ENCODE measurements around the gene PKN2. TPM values are rescaled to one million over a fixed set of nuclear protein-coding genes. Genes with fewer than 3 reads are reported as not detected.
"Not testable (repeated sequence)": the region's sequence is repeated elsewhere in the genome, so short reads cannot be mapped to it uniquely, and the experiment has no call there.

Gene PKN2
- total RNA-seq, 1 experiment from 2014 or later: 74.1 TPM

GRCh38 chr1:88851303-88852063 lies 167.4 kb downstream of the PKN2 start:
- TF ChIP-seq TCF7L2 (IDR thresholded peaks at IDR 0.05; ENCODE audit: low read depth, low read length) (no peak), SIN3A (IDR thresholded peaks at IDR 0.05; ENCODE audit: borderline replicate concordance, insufficient read depth, low read depth, low read length) (no peak), REST (IDR thresholded peaks at IDR 0.05; ENCODE audit: insufficient read depth in 1 of 2, low read depth in 2 of 2, low read length in 1 of 2) (no peak), POLR2AphosphoS5 (IDR thresholded peaks at IDR 0.05; ENCODE audit: low read depth, low read length) (no peak)
- TF ChIP-seq, protein P1, sequence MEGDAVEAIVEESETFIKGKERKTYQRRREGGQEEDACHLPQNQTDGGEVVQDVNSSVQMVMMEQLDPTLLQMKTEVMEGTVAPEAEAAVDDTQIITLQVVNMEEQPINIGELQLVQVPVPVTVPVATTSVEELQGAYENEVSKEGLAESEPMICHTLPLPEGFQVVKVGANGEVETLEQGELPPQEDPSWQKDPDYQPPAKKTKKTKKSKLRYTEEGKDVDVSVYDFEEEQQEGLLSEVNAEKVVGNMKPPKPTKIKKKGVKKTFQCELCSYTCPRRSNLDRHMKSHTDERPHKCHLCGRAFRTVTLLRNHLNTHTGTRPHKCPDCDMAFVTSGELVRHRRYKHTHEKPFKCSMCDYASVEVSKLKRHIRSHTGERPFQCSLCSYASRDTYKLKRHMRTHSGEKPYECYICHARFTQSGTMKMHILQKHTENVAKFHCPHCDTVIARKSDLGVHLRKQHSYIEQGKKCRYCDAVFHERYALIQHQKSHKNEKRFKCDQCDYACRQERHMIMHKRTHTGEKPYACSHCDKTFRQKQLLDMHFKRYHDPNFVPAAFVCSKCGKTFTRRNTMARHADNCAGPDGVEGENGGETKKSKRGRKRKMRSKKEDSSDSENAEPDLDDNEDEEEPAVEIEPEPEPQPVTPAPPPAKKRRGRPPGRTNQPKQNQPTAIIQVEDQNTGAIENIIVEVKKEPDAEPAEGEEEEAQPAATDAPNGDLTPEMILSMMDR (IDR thresholded peaks at IDR 0.05): no peak
- Histone ChIP-seq H3K27me3 (ENCODE audit: control insufficient read depth, insufficient read depth, low read length) (no peaks in the 10 kb centered on the region), H3K36me3 (ENCODE audit: control insufficient read depth, insufficient read depth, low read length) (peaks cover 8% of the 10 kb centered on the region), H3K4me1 (ENCODE audit: control insufficient read depth, insufficient read depth, low read length) (no peaks in the 10 kb centered on the region), H3K9me3 (ENCODE audit: control insufficient read depth, insufficient read depth, low read depth, low read length) (no peaks in the 10 kb centered on the region), H3K27ac (ENCODE audit: low read length) (no peak overlapping the region), H3K4me3 (ENCODE audit: low read depth in 2 of 2, low read length in 2 of 2) (no peak overlapping the region)
- intact Hi-C loops (cut with micrococcal nuclease; ENCODE audit: unreplicated experiment): no loop called here
- BruUV-seq (replicated peaks): no TSS peak
- in situ Hi-C loops (cut with HindIII; ENCODE audit: low pct_unique_long_range_greater_than_20kb, low sequenced_read_pairs): no loop called here
- ChIA-PET CTCF (no interaction called here), POLR2A (no interaction called here)
- DNase-seq (ENCODE audit: low read depth, low spot score): no peak
- ATAC-seq: peak; percentile 37; the same call in 1 of the 2 replicates

DNA sequence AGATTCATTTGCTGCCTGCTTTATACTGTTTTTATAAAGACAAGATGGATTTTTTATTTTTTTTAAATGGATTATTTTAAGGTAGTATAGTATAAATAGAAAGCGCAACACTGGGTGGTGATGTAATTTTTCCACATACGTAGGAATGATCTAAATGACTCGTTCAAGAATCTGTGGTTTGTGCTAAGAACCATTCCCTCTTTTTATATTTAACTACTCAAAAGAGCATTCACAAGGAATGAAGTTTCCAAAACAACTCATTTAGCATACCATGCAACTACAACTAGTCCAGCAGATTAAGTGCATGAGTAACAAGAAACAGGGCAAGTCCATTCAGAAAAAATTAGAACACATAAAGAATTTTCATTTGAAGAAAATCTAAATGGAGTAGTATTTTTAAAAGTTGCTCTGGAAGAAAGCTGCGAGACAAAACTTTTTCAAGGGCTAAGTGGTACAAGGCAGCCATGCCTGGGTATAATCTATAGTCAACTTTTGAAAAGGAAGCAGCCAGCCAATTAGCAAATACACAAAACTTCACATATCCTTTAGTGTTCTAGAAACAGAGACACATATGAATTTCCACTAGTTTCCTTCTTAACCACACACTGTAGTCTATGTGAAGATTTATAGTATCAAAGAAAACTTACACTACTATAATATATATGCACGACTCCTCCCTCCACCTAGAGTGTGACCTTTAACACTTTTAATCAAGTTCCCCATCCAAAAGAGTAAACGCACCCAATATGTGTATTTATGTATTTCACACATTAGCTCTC lies 183.9 kb downstream of the PKN2 start:
- in situ Hi-C loops (cut with HindIII; ENCODE audit: low pct_unique_long_range_greater_than_20kb, low sequenced_read_pairs): no loop called here
- H3K27me3 ChIP-seq (ENCODE audit: control insufficient read depth, insufficient read depth, low read length): no peaks in the 10 kb centered on the region
- POLR2A ChIA-PET: no interaction called here
- DNase-seq (ENCODE audit: low read depth, low spot score): no peak
- no peak for ATAC-seq
- no peaks in the 10 kb centered on the region for H3K9me3 ChIP-seq (ENCODE audit: control insufficient read depth, insufficient read depth, low read depth, low read length)
- intact Hi-C loops (cut with micrococcal nuclease; ENCODE audit: unreplicated experiment): no loop called here
- H3K4me3 ChIP-seq (ENCODE audit: low read depth in 2 of 2, low read length in 2 of 2): no peak overlapping the region
- no peak overlapping the region for H3K27ac ChIP-seq (ENCODE audit: low read length)
- H3K4me1 ChIP-seq (ENCODE audit: control insufficient read depth, insufficient read depth, low read length): no peaks in the 10 kb centered on the region
- no peaks in the 10 kb centered on the region for H3K36me3 ChIP-seq (ENCODE audit: control insufficient read depth, insufficient read depth, low read length)
- TF ChIP-seq, protein P1 (IDR thresholded peaks at IDR 0.05): no peak
- TF ChIP-seq POLR2AphosphoS5 (IDR thresholded peaks at IDR 0.05; ENCODE audit: low read depth, low read length): no peak
- CTCF ChIA-PET: no interaction called here
- no TSS peak for BruUV-seq (replicated peaks)

- H3K27ac ChIP-seq (ENCODE audit: low read length); BruUV-seq (replicated peaks); in situ Hi-C loops (cut with HindIII; ENCODE audit: low pct_unique_long_range_greater_than_20kb, low sequenced_read_pairs); H3K9me3 ChIP-seq (ENCODE audit: control insufficient read depth, insufficient read depth, low read depth, low read length); H3K36me3 ChIP-seq (ENCODE audit: control insufficient read depth, insufficient read depth, low read length); H3K4me1 ChIP-seq (ENCODE audit: control insufficient read depth, insufficient read depth, low read length); H3K4me3 ChIP-seq (ENCODE audit: low read depth in 2 of 2, low read length in 2 of 2); POLR2A ChIA-PET; DNase-seq (ENCODE audit: low read depth, low spot score); ATAC-seq; H3K27me3 ChIP-seq (ENCODE audit: control insufficient read depth, insufficient read depth, low read length): not testable (repeated sequence)
- CTCF ChIA-PET: interaction anchor here (0.7 kb wide), 1 partner anchor 222 kb away, joined by 3 read pairs; no protein-coding TSS in a partner anchor
- intact Hi-C loops (cut with micrococcal nuclease; ENCODE audit: unreplicated experiment): loop anchor here (10.0 kb wide), 2 partner anchors 65 to 215 kb away; no protein-coding TSS in a partner anchor
Observed at GRCh38 chr1:88869644-88870043, 185.6 kb downstream of the PKN2 start.
